ENCODE data around the gene ZMYM4.

DNA sequence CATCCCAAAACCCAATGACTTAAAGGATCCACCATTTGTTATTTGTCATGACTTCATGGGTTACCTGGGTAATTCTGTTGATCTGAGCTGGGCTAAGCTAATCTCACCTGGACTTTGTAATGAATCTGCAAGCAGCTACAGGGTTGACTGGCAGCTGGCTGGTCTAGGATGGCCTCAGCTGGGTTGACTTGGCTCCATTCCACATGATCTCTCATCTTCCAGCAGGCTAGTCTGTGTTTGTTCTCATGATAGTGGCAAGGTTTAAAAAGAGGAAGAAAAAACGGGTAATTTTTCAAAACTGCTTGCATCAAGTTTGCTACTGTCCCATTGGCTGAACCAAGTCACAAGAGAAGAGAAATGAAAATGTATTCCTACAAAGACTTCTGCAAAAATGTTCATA, 24.8 kb upstream of the ZMYM4 start:
- no peak for TF ChIP-seq CTCF (IDR thresholded peaks at IDR 0.05)
- TF ChIP-seq EP300 (IDR thresholded peaks at IDR 0.05), result no peak

All from upper lobe of left lung (tissue), 4 donors.